MCF 10A (cell line): ENCODE measurements around the gene AUTS2. TPM values are rescaled to one million over a fixed set of nuclear protein-coding genes. Genes with fewer than 3 reads are reported as not detected.

Experiments
- BruUV-seq: library from RNA; stranded (reverse); fragments of 400-500 nt; replicated peaks from 2 replicates; lab custom pipeline; 2021; lab: Mats Ljungman, UMichigan
- CTCF ChIA-PET: fragments of 300-600 bp; sonication (Branson Sonifier 250); formaldehyde crosslinking; extraction: SDS; loops from one replicate; lab custom pipeline; 2021; ENCODE audit warnings: antibody characterized with exemption, inconsistent platforms; lab: Yijun Ruan, JAX
- POLR2A ChIA-PET: fragments of 300-600, 350-650 bp; sonication (Branson Sonifier 250); formaldehyde crosslinking; extraction: SDS; loops from one replicate; lab custom pipeline; 2020; ENCODE audit warnings: antibody characterized with exemption, inconsistent platforms; lab: Yijun Ruan, JAX
- DNase-seq: peaks from one replicate; pipeline ENCODE4 v3.0.0-alpha.2; 2018; ENCODE audit not compliant: unreplicated experiment
- H3K27ac Mint-ChIP-seq: one replicate; pipeline ENCODE4 v1.8.0; 2022; ENCODE audit warnings: mild to moderate bottlenecking, low read depth, mixed read lengths; ENCODE audit not compliant: unreplicated experiment
- H3K27me3 Mint-ChIP-seq: one replicate; pipeline ENCODE4 v1.8.0; 2022; ENCODE audit warnings: mixed read lengths; ENCODE audit not compliant: insufficient read depth, unreplicated experiment
- H3K36me3 Mint-ChIP-seq: one replicate; pipeline ENCODE4 v1.8.0; 2022; ENCODE audit warnings: mild to moderate bottlenecking, moderate library complexity, mixed read lengths; ENCODE audit not compliant: insufficient read depth, unreplicated experiment
- H3K4me1 Mint-ChIP-seq: one replicate; pipeline ENCODE4 v1.8.0; 2022; ENCODE audit warnings: mixed read lengths; ENCODE audit not compliant: insufficient read depth, unreplicated experiment
- H3K4me3 Mint-ChIP-seq: one replicate; pipeline ENCODE4 v1.8.0; 2022; ENCODE audit warnings: mild to moderate bottlenecking, moderate library complexity, mixed read lengths; ENCODE audit not compliant: unreplicated experiment
- H3K9me3 Mint-ChIP-seq: one replicate; pipeline ENCODE4 v1.8.0; 2022; ENCODE audit warnings: mixed read lengths; ENCODE audit not compliant: unreplicated experiment
- intact Hi-C: fragments of 100-400 bp; cut with micrococcal nuclease; formaldehyde crosslinking; loops from 2 replicates; pipeline ENCODE4 v1.14.1; 2022
- total RNA-seq: library from RNA; stranded (reverse); gene quantifications from 2 replicates; pipeline ENCODE4 v1.2.3, GENCODE V29; 2022
- TF ChIP-seq, protein P1 (sequence below): fragments of 200-600 bp; IDR thresholded peaks from one replicate; pipeline ENCODE4 v1.8.0; 2022; ENCODE audit warnings: antibody characterized with exemption, mild to moderate bottlenecking; ENCODE audit not compliant: unreplicated experiment

Gene AUTS2
- total RNA-seq, 1 experiment from 2014 or later: 1.3 TPM

DNA sequence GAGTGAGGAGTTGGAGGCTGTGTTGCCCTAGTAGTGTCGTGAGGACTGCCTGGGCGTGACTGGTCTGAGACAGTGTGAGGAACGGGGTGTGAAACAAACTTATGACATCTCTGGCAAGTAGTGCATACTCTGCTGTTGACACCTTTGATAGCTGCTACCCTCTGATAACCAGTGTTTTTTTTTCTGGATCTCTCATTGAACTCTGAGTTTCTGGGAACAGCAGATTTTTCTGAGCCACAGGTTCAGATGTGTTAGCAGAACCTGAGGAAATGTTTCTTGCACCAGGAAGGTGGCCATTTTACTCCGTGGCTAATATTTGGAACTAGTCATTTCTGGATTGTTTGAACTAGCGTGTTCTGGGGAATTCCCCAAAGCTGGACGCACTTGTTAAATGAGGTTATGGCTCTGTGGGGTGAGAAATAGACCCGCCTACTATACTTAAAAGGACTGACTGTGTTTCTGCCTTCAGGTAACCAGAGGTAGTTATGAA is 52.9 kb downstream of the AUTS2 start:
- ChIA-PET CTCF (no interaction called here), POLR2A (no interaction called here)
- DNase-seq: no peak
- H3K9me3 Mint-ChIP-seq: peaks cover 34% of the 10 kb centered on the region
- intact Hi-C loops: no loop called here
- no TSS peak for BruUV-seq
- no peak overlapping the region for H3K4me3 Mint-ChIP-seq
- H3K27me3 Mint-ChIP-seq: no peaks in the 10 kb centered on the region
- H3K4me1 Mint-ChIP-seq: no peaks in the 10 kb centered on the region
- no peaks in the 10 kb centered on the region for H3K36me3 Mint-ChIP-seq
- TF ChIP-seq, protein P1, sequence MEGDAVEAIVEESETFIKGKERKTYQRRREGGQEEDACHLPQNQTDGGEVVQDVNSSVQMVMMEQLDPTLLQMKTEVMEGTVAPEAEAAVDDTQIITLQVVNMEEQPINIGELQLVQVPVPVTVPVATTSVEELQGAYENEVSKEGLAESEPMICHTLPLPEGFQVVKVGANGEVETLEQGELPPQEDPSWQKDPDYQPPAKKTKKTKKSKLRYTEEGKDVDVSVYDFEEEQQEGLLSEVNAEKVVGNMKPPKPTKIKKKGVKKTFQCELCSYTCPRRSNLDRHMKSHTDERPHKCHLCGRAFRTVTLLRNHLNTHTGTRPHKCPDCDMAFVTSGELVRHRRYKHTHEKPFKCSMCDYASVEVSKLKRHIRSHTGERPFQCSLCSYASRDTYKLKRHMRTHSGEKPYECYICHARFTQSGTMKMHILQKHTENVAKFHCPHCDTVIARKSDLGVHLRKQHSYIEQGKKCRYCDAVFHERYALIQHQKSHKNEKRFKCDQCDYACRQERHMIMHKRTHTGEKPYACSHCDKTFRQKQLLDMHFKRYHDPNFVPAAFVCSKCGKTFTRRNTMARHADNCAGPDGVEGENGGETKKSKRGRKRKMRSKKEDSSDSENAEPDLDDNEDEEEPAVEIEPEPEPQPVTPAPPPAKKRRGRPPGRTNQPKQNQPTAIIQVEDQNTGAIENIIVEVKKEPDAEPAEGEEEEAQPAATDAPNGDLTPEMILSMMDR: no peak
- H3K27ac Mint-ChIP-seq: no peak overlapping the region

DNA sequence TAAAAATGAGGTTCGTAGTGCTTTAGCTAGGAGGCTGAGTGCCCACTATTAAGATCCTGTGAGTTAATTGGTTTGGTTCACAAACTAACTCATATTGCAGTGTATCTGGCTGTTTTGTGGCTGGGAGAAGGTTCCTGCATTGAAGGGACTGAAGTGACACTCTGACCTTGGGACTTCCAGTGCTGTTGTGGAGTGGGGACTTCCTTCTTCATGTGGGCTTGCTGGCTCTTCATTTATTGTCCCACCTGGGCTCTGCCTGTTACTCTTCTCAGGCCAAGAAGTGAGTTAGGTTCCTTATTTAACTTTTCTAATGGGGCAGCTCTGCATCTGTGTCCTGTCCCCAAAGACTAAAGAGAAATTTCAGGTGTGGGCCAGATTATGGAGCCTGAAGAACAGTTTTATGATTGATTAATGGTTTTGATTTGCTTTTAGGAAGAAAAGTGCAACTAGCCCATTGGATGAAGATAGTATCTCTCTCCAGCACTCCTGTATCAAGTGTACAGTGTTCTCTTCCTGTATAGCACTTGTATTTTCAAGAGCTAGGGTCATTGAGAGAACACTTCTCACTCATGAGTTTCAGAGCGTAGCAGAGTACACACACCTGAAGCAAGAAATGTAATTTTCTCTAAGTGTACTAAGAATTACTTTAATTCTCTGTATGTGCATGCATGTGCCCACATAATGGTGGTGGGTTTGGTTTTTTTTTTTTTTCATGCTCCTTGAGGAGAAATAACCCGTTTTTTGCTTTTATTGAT is 54.8 kb downstream of the AUTS2 start:
- H3K9me3 Mint-ChIP-seq: peaks cover 34% of the 10 kb centered on the region
- no peak for DNase-seq
- H3K36me3 Mint-ChIP-seq: no peaks in the 10 kb centered on the region
- ChIA-PET CTCF (no interaction called here), POLR2A (no interaction called here)
- H3K27me3 Mint-ChIP-seq: no peaks in the 10 kb centered on the region
- no TSS peak for BruUV-seq
- H3K4me3 Mint-ChIP-seq: no peak overlapping the region
- TF ChIP-seq, protein P1: no peak
- H3K27ac Mint-ChIP-seq: no peak overlapping the region
- H3K4me1 Mint-ChIP-seq: no peaks in the 10 kb centered on the region
- intact Hi-C loops: no loop called here

DNA sequence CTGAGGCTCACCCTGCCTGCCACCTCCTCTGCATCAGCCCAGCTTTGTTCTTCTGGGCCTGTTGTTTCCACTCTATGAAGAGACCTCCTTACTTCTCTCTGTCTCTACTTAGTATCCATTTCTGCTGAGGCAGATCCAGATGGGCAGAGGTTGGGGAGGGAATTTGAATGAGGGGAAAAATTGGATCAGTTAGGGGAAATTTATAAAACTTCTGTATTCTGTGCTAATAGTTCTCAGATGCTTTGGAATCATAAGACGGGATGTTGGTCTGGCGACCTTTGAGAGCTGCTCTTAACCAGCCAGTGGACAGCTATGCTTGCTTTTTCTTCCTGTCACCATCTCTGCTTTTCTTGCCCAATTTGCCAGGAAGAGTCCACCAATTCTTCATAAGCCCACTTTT is 55.5 kb downstream of the AUTS2 start:
- DNase-seq: no peak
- H3K27ac Mint-ChIP-seq: no peak overlapping the region
- ChIA-PET CTCF (no interaction called here), POLR2A (no interaction called here)
- peaks cover 36% of the 10 kb centered on the region for H3K9me3 Mint-ChIP-seq
- H3K36me3 Mint-ChIP-seq: no peaks in the 10 kb centered on the region
- no peaks in the 10 kb centered on the region for H3K4me1 Mint-ChIP-seq
- no peaks in the 10 kb centered on the region for H3K27me3 Mint-ChIP-seq
- BruUV-seq: no TSS peak
- TF ChIP-seq, protein P1: no peak
- intact Hi-C loops: no loop called here
- no peak overlapping the region for H3K4me3 Mint-ChIP-seq

DNA sequence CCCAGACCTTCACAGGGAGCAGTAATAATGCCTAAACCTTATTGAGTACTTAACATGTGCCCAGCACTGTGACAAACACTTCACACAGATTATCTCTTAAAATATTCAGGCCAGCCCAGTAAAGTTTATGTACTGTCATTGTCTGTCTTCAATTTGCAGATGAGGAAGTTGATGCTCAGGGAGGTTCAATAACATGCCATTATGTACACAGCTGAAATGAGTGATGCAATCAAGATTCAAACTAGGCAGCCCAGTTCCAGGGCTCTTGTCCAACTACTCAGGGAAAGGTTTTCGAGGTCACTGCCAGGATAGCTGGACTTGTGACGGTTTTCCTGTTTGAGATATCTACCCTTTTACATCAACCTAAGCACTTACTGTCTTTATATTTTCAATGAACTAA is 56.1 kb downstream of the AUTS2 start:
- TF ChIP-seq, protein P1: no peak
- no peaks in the 10 kb centered on the region for H3K4me1 Mint-ChIP-seq
- ChIA-PET CTCF (no interaction called here), POLR2A (no interaction called here)
- peaks cover 41% of the 10 kb centered on the region for H3K9me3 Mint-ChIP-seq
- no peak overlapping the region for H3K27ac Mint-ChIP-seq
- intact Hi-C loops: no loop called here
- no peaks in the 10 kb centered on the region for H3K36me3 Mint-ChIP-seq
- DNase-seq: no peak
- H3K4me3 Mint-ChIP-seq: no peak overlapping the region
- H3K27me3 Mint-ChIP-seq: no peaks in the 10 kb centered on the region
- no TSS peak for BruUV-seq
